GM18870 (cell line): ENCODE measurements around the gene PABPC5.

Experiments used
- ATAC-seq: cut with Tn5 transposase; IDR thresholded peaks from one replicate; pipeline ENCODE4 v1.9.1; 2021; ENCODE audit warnings: moderate library complexity; ENCODE audit not compliant: unreplicated experiment

The PABPC5 gene

DNA sequence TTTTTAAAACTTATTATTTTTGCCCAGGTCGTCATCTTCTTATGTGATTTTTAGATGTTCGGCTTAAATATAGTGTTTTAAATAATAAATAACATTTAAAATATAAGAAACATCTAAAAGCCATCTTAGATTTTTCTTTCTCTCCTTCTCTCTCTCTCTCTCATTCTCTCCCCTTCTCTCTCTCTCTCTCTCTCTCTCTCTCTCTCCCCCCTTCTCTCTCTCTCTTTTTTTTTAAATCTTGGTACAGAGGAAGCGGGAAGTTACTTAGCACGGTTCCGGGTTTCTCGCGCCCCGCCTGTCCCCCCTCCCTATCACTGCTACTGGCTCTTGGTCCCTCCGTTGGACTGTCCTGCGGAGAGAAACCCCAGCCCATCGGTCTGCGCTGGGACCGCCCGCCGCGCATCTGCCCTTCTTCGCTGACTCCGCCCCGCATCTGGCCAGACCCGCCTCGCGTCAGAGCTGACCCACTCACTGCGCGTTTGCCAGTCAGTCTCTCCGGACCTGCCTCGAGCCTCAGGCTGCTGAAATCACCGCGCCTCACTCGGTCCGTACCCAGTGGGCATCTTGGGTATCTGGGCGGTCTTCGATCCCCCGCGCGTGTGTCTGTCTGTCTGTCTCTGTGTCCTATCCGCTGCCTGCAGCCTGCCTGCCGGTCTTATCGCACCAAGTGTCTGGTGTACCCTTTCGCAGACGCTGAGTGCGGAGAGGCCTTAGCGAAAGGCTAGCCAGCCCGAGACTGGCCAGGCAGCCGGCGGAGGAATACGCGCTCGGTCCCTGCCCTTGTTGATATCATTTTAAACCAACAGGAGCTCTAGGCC lies at the start of gene PABPC5:
PABPC5 (plus strand) TSS at position 489 of the 818 bp plus-strand sequence. CDS start 739 bp downstream, outside the sequence.
- ATAC-seq, result no peak

DNA sequence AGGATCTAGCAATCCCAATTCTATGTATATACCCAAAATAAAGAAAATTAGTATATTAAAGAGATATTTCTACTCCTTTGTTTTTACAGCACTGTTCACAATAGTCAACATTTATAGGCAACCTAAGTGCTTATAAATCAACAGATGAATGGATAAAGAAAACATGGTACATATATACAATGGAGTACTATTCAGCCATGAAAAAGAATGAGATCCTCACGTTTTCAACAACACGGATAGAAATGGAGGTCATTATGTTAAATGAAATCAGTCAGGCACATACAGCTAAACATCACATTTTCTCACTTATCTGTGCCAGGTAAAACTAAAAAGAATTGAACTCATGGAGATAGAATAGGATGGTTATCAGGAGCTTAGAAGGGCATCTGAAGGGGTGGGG lies 45.6 kb upstream of the PABPC5 start:
- no peak for ATAC-seq

DNA sequence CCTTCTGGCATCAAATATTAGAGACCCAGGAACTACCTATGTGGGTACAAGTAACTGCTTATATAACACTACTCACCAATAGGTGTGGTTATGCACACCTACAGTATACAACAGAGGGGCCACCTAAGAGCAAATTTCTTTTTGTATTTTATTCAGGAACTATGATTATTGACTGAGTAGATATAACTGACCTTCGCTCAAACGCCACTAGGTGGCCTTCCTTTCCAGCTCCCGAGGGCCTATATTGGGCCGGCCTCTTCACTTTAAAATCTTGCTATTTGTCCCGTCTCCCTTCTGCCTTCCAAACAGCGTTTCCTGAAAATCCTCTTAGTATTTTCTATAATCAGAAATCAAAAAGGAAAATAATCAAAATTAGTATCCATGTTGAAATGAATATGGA lies 19.9 kb upstream of the PABPC5 start:
- no peak for ATAC-seq

GRCh38 chrX:91435395-91435794 lies 756 bp downstream of the PABPC5 start:
- ATAC-seq, result no peak
